Activated CD8-positive, alpha-beta memory T cell treated with anti-CD3 and anti-CD28 coated beads for 24 hours (primary cell): ENCODE data around the gene NAA20.
A peak's percentile ranks its signal among the peaks of the same experiment; 100 is the strongest.

Source experiments
- DNase-seq: peaks from one replicate; pipeline ENCODE4 v3.0.0-alpha.2; 2020

NAA20 gene

DNA sequence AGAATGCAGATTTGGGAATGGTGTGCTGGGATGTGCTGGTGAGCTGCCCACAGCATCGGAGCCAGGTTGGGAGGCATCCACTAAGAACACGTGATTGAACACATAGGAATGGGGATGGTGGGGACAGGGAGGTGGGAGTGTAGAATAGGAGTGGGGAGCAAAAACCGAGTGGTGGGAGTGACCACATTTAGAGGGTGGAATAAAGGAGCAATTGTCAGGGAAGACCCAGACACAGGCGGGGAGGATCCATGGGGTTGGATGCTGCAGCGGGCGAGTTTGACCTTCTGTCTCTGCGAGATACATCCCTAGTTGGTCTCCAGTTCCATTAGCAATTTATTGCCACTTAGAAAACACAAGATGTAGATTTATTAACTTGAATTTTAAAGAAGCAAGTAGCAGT is 4.7 kb downstream of the NAA20 start:
- no peak for DNase-seq

DNA sequence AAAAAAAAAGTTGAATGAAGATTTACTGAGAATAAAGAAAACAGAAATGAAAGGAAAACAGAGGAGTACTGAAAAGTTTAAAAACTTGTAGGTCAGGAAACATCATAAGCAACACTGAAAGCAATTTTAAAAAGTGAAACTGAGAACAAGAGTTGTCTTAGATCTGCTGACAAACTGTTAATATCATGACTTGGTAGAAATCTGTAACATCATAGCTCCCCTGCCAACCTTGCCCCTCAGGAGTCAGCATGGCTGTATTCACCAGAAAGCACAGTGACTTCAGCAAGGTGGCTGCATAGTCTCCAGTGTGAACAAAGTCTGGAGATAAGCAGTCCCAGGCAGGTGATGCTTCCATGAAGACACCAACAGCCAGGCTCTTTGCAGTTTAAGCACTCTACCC is 5.3 kb downstream of the NAA20 start:
- no peak for DNase-seq

DNA sequence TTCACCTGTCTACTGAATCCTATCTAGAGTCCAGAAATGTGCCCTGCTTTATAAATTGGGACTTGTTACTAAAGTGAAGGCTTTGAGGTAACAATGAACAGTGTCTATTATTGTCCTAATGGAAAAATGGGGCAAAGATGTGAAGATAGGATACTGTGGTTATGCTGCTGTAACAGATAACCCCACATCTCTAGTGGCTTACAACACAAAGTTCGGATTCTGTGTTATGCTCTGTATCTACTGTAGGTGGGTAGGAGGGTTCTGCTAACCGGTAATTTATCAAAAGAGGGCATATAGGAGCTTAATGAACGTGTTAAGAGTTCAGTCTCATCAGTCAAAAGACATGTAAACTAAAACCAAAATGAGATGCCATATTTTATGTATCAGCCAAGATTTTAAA is 6.2 kb downstream of the NAA20 start:
- DNase-seq: no peak

DNA sequence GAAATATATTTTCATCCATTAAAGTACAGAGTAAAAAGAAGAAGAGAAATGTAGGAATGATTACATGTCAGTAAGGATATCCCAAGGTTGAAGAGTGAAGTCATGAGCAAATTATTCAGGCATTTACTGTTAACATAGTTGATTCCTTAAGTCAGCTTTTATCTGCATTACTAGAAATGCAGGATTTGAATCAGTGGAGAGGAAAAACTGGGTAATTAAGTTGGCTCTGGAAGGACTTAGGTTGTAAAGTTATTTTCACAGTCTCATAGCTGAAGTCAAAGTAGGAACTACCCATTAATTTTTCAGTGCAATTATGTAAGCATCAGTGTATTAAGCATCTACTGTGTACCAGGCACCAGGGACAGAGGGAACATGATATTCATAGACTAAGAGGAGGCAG is 7.8 kb downstream of the NAA20 start:
- DNase-seq: no peak

DNA sequence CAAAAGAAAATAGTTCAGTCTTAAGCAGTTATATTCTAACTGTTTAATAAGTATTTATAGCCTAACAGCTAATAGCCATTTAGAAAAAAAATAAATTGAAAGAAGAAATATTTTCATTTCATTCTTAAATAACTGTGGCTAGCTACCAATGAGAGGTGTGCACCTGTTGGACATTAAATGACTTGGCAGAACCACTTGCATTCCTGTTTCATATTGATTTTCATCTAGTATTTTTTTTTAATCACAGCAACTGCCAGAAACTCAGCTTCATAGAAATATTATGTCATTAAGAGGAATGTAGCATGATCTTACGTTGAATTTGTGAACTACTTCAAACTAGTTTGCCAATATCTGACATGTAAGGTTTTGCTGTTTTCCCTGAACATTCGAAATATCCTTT is 10.1 kb downstream of the NAA20 start:
- no peak for DNase-seq

DNA sequence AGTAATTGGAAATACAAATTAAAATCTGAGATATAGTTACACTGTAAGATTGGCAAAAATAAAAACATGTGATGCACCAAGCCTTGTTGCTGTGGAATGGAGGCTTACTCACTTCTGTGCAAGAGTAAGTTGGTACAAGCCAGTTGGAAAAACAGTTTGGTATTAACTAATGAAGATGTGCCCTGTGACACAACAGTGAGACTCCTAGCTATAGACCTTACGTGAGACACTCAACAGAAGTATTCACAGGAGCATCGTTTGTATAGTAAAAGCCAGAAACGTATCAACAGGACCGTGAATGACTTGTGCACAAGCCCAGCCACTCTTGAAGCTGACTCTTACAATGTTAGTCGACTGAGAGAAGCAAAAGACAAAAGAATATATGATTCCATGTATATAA is 14.6 kb downstream of the NAA20 start:
- DNase-seq: no peak

DNA sequence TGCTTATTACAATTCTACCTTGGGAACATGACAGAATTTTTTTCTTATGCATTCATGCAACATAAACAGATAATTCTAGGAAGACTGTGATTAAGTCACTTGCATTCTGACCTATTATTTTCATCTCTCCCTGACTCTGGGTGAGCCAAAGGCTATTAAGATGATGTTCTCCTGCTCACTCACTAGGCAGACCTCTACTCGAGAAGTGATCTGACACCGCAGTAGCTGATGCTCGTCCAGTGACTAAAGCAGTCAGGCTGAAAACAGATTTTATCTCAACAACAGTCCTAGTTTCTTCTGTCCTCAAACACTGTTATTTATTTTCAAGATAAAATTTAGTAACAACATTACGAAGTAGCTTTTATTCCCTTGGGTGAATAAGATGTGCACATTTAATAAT is 17.3 kb downstream of the NAA20 start:
- no peak for DNase-seq

DNA sequence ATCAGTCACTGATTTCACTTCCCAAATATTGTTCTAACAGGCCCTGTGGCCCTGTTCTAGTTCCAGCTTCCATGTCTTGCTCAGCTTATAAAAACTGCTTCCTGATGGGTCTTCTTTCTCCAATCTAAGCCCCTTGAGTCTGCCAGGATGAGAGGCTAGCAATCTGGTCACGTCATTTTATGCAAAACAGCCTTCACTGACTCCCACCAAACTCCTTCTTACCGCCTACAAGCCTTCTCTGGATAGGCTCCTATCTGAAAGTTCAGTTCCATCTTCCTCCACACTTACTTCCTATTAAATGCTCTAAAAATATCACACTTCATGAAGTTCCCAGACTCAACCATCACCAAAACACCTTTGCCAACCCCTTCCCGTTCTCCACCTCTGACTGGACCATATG is 19.6 kb downstream of the NAA20 start:
- DNase-seq: no peak

DNA sequence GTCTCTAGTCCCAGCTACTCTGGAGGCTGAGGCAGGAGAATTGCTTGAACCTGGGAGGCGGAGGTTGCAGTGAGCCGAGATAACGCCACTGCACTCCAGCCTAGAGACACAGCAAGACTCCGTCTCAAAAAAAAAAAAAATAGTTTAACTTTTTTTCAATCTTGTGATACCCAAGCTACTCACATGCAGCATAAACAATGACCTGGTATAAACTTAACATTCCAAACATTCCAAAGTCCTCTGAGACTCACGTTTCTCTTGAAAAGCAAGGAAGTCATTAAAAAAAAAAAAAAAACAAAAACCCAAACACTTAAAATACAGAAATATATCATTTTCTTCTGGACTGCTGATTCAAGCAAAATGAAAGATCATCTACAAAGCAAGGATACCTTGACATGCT is 20.8 kb downstream of the NAA20 start:
- no peak for DNase-seq

DNA sequence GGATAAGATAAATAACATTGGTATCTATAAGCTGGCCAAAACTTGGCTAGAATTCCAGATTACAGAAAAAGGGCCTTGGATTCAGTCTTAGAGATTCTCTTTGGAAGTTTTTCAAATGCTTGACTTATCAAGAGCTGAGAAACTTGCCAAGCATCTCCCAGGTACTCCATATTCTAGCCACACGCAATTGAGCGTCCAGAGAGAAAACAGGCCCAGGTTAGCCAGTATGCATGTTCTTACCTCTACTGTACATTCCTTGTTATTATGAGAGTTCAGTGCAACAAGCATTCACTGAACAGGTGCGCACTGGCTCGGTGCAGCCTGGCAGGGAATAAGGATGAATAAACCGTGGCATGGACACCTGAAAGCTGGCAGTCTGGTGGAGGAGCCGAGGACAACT is 21.4 kb downstream of the NAA20 start:
- DNase-seq: no peak

DNA sequence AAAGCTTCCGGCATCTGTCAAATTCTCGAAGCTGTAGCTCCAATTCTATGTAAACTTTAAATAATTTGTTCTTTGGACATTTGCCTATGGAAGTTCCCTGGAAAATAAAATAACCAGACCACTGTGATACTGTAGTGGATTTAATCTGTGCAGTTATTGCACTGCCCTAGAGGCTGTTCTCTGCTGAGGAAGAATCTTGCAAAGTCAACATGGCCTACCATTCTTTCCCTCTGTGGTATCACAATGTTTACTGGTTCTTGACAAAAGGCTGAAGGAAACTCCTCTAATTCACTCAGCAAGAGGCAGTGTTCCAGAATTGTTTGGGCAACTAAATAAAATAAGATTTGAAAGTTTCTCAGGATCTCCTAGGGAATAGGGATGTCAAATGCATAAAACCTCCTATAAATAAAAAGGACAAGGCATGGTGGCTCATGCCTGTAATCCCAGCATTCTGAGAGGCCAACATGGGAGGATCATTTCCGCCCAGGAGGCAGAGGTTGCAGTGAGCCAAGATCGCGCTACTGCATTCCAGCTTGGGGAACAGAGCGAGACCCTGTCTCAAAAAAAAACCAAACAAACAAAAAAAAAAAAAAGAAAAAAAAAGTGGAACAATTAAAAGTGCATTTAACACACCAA is 22.7 kb downstream of the NAA20 start:
- DNase-seq: no peak

DNA sequence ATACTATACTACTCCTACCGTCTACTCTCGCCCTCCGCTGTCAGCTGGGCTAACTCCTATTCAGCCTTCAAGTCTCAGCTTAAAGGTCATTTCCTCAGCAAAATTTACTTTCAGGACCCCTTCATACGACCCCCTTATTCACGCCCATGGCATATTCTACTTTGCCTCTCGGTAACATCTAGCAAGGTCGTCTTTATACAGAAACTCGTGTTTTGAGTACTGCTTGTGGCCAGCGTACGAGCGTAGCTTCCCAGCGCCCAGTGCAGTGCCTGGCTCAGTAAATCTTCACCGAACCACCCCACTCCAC is 34.6 kb downstream of the NAA20 start:
- no peak for DNase-seq

DNA sequence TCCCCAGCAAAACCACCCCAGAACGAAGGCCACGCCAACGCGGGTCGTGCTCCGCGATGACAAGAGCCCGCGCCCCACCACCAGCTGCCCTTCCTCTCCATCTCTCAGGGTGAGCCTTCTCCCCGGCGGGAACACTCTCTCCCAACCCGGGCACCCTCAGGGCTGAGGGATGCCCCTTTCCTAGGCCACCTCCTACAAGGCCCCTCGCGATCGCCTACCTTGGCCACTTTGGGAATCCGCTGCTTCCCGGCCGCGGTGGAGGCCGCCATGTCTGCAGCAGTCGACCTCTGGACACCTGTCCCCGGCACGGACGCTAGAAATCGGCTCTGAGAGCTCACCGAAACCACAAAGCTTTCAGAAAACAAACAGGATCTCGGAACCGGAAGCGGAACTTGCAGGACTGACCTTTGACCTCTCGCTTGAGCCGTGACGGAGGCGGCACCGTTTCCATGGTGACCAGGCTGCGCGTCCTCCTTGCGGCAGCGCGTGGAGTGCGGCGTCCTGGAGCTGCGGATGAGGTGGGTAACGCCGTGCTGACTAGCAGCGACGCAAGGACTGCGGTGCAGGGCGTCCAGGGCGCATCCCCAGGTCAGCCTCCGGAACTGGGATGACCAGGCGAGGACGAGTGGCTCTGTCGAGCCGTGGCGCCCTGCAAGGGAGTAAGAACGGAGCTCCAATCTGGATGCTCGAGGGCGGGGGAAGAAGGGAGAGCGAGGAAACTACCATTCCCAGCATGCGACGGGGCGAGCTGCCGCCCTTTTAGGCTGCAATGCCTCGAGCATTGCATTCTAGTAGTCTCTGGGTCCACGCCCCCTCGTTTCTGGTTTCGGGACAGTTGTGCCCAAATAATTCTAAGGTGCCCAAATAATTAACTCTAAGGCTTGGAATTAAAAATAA is 35.2 kb downstream of the NAA20 start, which contains the start of the genes CFAP61 and CRNKL1:
Gene CFAP61 (plus strand): TSS at position 459 of the 897 bp plus-strand sequence. CDS start 4,122 bp downstream, outside the sequence.
Gene CRNKL1 (minus strand): TSS at position 393 of the 897 bp plus-strand sequence. CDS start 124 bp downstream, at position 269.
- DNase-seq: peak; percentile 98

DNA sequence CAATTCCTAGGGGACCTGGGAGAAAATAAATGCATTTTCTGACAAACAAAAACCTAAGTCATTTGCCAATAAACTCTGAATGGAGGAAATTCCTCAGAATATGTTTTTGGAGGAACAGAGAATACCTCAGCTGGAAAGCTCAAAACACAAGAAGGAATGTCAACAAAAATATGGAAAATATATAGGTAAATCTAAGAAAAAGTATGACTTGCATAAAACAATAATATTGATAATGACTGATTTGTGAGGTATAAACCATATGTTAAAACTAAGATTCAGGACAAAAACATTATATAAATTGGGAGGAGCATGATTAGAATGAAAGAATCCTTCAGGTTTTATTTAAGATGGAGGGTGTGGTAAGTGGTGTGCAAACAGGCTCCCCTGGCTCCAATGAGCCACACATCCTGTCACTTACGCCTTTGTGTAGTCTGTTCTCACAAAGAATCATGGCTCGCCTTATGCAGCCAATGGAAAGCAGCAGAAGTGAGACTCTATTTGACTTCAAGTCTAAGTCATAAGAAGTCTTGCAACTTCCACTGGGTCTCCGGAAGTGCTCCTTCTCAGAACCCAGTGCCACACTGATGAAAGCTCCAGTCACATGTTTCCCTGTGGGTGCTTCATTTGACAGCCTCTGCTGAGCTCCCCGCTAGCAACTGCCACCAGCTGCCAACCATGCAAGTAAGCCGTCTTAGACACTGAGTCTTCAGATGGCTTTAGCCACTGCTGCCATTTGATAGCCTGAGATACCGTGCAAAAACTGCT is 43.3 kb downstream of the NAA20 start:
- no peak for DNase-seq

DNA sequence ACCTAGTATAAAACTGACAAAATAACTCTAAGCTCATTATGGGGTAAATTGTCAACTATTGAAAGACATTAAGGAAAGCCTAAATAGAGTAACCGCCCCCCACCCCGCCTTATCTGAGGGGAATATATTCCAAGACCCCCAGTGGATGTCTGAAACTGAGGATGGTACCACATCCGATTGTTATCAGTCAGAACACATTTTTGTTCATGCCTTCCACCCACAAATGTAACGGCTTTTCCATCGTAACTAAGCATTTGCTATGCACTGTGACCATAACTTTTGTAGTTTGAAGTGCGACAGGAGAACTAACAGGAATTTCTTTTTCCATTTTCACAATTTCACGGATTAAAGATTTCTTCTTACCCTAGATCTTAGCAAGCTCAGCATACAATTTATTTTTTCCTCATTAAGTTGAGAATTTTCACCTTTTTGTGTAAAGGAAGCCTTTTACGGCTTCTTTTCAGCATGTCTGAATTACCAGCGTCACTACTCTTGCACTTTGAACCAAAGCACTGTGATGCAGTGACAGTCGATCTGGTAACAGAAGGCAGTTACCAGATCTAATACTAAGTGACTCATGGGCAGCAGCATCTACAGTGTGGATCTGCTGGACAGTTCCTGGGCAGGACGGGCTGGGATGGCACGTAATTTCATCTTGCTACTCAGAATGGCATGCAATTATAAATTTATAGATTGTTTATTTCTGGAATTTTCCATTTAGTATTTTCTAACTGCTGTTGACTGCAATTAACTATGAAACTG is 47.0 kb downstream of the NAA20 start:
- no peak for DNase-seq

DNA sequence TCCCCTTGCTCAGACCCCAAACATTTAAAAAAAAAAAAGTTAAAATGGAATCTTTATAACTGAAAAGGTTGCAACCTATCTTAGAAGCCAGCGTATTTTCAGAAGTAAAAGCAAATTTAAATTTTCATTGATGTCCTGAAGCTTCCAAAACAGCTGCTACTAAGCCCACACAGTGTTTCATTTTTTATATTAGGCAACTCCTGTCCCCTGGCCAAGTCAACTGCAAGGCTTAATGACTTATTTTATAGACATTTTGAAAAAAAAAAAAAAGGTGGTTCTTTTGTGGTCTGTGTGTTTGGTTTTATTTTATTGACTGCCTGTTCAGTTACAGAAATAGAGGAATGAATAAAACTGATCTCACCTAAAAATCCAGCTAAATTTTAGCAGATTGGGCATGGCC is 48.2 kb downstream of the NAA20 start:
- no peak for DNase-seq

DNA sequence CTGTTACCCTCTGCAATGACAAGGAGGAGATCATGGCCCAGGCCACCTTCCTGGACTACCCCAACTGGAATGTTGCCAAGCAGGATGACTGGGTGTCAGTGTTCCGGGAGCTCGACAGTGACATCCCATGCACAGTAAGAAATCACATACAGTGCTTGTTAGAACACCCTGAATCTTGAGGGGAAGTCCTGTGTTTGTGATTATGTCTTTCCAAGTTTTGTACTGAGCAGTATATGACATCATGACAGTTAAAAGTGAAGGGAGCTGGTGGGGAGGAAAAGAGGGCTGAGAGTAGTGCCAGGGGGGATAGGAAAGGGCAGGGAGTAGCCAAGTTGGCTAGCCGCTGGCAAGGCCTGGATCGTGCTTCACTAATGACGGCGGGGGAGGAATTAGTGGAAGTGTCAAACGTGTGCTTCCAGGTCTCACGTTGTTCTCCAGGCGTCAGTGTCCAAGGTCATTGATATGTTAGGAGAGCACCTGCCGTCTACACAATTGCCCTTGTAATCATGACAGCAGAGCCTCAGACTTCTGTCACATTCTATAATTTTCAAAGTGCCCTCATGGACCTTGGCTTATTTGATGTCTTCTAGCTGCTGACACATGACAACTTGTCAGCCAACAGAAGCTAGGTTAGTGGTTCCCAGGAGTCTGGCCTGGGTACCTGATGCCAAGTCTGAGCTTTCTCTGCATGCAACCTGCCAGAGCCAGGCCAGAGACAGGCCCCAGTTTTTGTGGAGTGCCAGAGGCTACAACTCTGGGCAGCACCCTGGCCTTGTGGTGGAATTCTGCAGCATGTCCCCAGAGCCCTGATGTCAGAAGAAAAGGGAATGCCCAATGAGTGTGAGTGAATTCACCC is 53.9 kb downstream of the NAA20 start:
- no peak for DNase-seq

DNA sequence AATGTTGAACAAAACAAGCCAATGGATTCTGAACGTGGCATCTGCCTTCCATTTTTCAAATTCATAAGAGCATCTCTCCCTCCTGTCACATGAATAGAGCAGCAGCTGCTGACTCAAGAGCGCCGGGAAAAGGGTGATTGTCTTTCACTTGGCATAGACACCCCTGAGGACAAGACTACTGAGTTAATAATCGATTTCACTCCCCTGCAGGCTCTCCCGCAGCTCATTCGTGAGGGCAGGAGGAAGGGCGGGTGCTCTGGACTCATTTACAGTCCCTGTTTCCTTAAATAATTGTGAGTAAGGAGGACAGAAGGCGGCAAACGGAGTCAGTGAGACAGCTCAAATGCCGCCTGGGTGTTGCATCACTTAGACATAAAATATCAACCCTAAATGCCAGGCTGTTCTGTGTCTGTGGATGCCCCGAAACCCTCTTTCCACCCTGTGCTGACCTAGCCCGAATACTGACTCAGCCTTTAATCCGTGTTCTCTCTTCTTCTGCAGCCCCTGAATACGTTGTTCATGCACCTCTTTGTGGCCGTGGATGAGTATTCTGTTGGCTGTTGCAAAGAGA is 56.7 kb downstream of the NAA20 start:
- DNase-seq: no peak

DNA sequence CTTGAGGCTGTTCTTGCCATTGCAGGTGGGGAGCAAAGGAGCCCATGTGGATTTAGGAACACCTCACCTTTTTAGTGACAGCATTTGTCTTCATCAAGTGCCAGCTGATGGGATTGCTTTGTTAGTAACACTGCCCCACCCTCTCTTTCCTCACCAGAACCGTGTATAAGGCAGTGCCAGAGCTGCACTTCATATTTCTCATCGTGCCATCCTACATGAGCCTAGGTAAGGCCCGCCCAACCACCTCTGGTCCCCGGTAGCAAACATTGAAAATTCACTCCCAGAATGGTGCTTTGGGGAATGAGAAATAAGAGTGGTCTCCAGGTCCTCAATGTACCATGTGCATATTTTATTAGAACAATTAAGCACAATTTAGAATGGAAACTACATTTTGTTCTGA is 57.9 kb downstream of the NAA20 start:
- no peak for DNase-seq

DNA sequence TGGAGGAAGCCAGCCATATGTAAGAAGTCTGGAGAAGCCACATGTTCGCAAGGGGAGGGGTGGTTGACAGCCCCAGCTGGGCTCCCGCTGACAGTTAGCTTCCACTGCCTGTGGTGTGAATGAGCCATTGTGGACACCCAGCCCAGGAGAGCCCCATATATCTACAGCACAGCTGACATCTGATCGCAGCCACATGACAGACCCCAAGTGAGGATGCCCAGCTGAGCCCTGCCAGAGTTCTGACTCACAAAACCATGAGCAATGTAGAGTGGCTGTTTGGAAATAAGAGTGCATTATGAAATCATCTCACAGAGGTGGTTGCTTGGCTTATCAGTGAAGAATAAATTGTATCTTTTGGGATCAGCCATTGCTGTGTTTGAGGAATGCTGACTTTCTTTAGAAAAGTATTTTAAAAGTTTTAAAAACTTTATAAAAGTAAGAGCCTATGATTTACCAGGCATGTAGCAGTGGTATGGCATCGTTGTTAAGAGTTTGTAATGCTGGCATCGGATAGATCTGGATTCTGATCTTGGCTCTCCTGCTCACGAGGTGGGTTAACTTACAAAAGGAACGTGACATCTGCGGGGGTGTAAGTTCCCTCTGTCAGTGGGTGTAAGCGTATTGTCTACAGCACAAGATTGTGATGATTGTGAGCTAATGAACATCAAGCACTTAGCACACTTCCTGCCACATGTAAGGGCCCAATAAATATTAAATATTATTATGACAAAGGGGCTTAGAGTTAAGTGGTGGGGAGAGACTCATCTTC is 59.3 kb downstream of the NAA20 start:
- DNase-seq: no peak

DNA sequence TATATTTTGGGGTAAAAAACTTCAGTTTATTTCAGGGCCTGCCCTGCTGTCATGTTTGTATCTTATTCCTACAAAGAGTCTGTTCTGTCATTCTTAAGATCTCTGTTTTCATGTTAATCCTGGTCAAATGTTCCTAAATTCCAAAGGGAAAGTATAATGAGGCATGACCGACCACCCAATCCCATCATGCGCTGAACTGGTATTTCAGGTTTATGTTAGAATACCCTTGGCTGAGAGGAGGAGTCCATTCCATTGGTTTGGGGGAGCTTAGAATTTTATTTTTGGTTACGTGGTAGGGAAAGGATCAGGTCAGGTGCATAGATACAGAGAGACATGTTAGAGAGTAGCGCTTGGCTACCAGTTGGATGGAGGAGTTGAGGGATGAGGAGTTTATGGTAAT is 60.9 kb downstream of the NAA20 start:
- no peak for DNase-seq
